SU-DHL-6 (cell line): ENCODE results near the gene BBX.

Experiments used
- CTCF ChIP-seq: fragments of 200-600 bp; sonication (generic); IDR thresholded peaks from one replicate; pipeline ENCODE4 v1.5.1; 2017; ENCODE audit warnings: antibody characterized with exemption, mild to moderate bottlenecking, low read length, moderate library complexity; ENCODE audit not compliant: insufficient read depth, poor library complexity, severe bottlenecking
- EZH2phosphoT487 ChIP-seq: fragments of 200-600 bp; sonication (generic), shearing (Covaris generic); conservative IDR thresholded peaks from 2 replicates; pipeline ENCODE4 v1.6.1; 2018; ENCODE audit warnings: mild to moderate bottlenecking, antibody characterized with exemption, low read length, moderate library complexity, mixed read lengths

DNA sequence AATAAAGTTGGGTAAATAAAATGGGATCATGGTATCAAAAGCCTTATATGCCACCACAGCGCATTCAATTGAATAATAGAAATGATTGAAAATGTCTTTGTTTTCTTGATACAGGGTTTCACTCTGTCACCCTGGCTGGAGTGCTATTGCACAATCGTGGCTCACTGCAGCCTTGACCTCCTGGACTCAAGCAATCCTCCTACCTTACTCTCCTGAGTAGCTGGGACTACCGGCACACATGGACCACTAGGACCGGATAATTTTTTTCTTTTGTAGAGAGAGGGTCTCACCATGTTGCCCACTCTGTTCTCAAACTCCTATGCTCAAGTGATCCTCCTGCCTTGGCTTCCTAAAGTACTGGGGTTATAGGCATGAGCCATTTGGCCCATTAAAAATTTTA is 33.8 kb upstream of the BBX start:
- no peak for TF ChIP-seq CTCF
- no peak for TF ChIP-seq EZH2phosphoT487
